HEK293 (cell line): ENCODE measurements around the gene VCL.

Experiments
- CTCF ChIA-PET: fragments of 350-600 bp; formaldehyde crosslinking; extraction: SDS; loops from one replicate; lab custom pipeline; 2021; ENCODE audit warnings: antibody characterized with exemption; lab: Yijun Ruan, JAX
- POLR2A ChIA-PET: fragments of 300-600 bp; formaldehyde crosslinking; extraction: SDS; loops from one replicate; lab custom pipeline; 2020; ENCODE audit warnings: antibody characterized with exemption, inconsistent platforms; lab: Yijun Ruan, JAX
- H3K27ac ChIP-seq: fragments of 200-500 bp; sonication (Bioruptor generic); 2 replicates; pipeline ENCODE4 v1.5.1; 2014; ENCODE audit warnings: low read depth, low read length, control low read depth, inconsistent platforms; ENCODE audit errors: extremely low read depth
- H3K36me3 ChIP-seq, 2 experiments: fragments of 200-500 bp in 1 of 2; sonication (Bioruptor generic) in 1 of 2; 1 replicate in 1 of 2; 2 replicates in 1 of 2; pipeline ENCODE4 v1.5.1; 2014 to 2017; ENCODE audit warnings: inconsistent platforms in 2 of 2, low read length in 2 of 2; ENCODE audit not compliant: control insufficient read depth in 2 of 2, insufficient read depth in 1 of 2
- H3K4me1 ChIP-seq: fragments of 200-500 bp; sonication (Bioruptor generic); 2 replicates; pipeline ENCODE4 v1.5.1; 2014; ENCODE audit warnings: mild to moderate bottlenecking, low read length, inconsistent platforms; ENCODE audit not compliant: control insufficient read depth, insufficient read depth
- H3K4me3 ChIP-seq: 2 replicates; pipeline ENCODE4 v1.5.1; 2011; ENCODE audit warnings: low read depth, mild to moderate bottlenecking, control low read depth, low read length, moderate library complexity
- H3K9me3 ChIP-seq: fragments of 200-500 bp; sonication (Bioruptor generic); 2 replicates; pipeline ENCODE4 v1.5.1; 2014; ENCODE audit warnings: low read depth, low read length, inconsistent platforms; ENCODE audit not compliant: control insufficient read depth, insufficient read depth
- EGR2 ChIP-seq: fragments of 450-650 bp; formaldehyde crosslinking; IDR thresholded peaks from 2 replicates; pipeline ENCODE4 v1.5.1; 2016; ENCODE audit warnings: low read depth, missing biosample characterization, missing genetic modification characterization
- HIC1 ChIP-seq: fragments of 450-650 bp; formaldehyde crosslinking; IDR thresholded peaks from 2 replicates; pipeline ENCODE4 v1.5.1; 2016; ENCODE audit warnings: missing biosample characterization, missing genetic modification characterization
- PRDM10 ChIP-seq: fragments of 450-650 bp; formaldehyde crosslinking; IDR thresholded peaks from 2 replicates; pipeline ENCODE4 v1.5.1; 2016; ENCODE audit warnings: missing biosample characterization, missing genetic modification characterization
- ZBTB21 ChIP-seq: fragments of 450-650 bp; formaldehyde crosslinking; IDR thresholded peaks from 2 replicates; pipeline ENCODE4 v1.5.1; 2017; ENCODE audit warnings: missing biosample characterization, missing genetic modification characterization
- ZBTB48 ChIP-seq: fragments of 450-650 bp; formaldehyde crosslinking; IDR thresholded peaks from 2 replicates; pipeline ENCODE4 v1.5.1; 2016; ENCODE audit warnings: missing biosample characterization, missing genetic modification characterization
- ZBTB7A ChIP-seq: fragments of 450-650 bp; formaldehyde crosslinking; IDR thresholded peaks from 2 replicates; pipeline ENCODE4 v1.5.1; 2016; ENCODE audit warnings: low read depth, missing biosample characterization, missing genetic modification characterization
- ZBTB8A ChIP-seq: fragments of 450-650 bp; formaldehyde crosslinking; IDR thresholded peaks from 2 replicates; pipeline ENCODE4 v1.5.1; 2016; ENCODE audit warnings: missing biosample characterization, missing genetic modification characterization
- ZFHX2 ChIP-seq: fragments of 450-650 bp; formaldehyde crosslinking; conservative IDR thresholded peaks from 2 replicates; pipeline ENCODE4 v1.5.1; 2016; ENCODE audit warnings: missing biosample characterization, missing genetic modification characterization
- ZNF155 ChIP-seq: fragments of 450-650 bp; formaldehyde crosslinking; IDR thresholded peaks from 2 replicates; pipeline ENCODE4 v1.5.1; 2016; ENCODE audit warnings: missing biosample characterization, missing genetic modification characterization
- ZNF2 ChIP-seq: fragments of 450-650 bp; formaldehyde crosslinking; IDR thresholded peaks from 2 replicates; pipeline ENCODE4 v1.5.1; 2016; ENCODE audit warnings: missing biosample characterization, missing genetic modification characterization
- ZNF223 ChIP-seq: fragments of 450-650 bp; formaldehyde crosslinking; IDR thresholded peaks from 2 replicates; pipeline ENCODE4 v1.5.1; 2016; ENCODE audit warnings: missing biosample characterization, missing genetic modification characterization
- ZNF302 ChIP-seq: fragments of 450-650 bp; formaldehyde crosslinking; IDR thresholded peaks from 2 replicates; pipeline ENCODE4 v1.5.1; 2016; ENCODE audit warnings: missing biosample characterization, missing genetic modification characterization, low read depth
- ZNF354C ChIP-seq: fragments of 450-650 bp; formaldehyde crosslinking; IDR thresholded peaks from 2 replicates; pipeline ENCODE4 v1.5.1; 2016; ENCODE audit warnings: missing biosample characterization, missing genetic modification characterization, low read depth, borderline replicate concordance
- ZNF37A ChIP-seq: fragments of 450-650 bp; IDR thresholded peaks from 2 replicates; pipeline ENCODE4 v1.5.1; 2018; ENCODE audit warnings: missing biosample characterization, missing genetic modification characterization
- ZNF449 ChIP-seq: fragments of 450-650 bp; formaldehyde crosslinking; IDR thresholded peaks from 2 replicates; pipeline ENCODE4 v1.5.1; 2017; ENCODE audit warnings: missing biosample characterization, mild to moderate bottlenecking, missing genetic modification characterization, moderate library complexity
- ZNF473 ChIP-seq: fragments of 450-650 bp; formaldehyde crosslinking; IDR thresholded peaks from 2 replicates; pipeline ENCODE4 v1.5.1; 2017; ENCODE audit warnings: missing biosample characterization, missing genetic modification characterization
- ZNF488 ChIP-seq: fragments of 450-650 bp; formaldehyde crosslinking; IDR thresholded peaks from 2 replicates; pipeline ENCODE4 v1.5.1; 2016; ENCODE audit warnings: missing biosample characterization, missing genetic modification characterization
- ZNF514 ChIP-seq: fragments of 450-650 bp; formaldehyde crosslinking; IDR thresholded peaks from 2 replicates; pipeline ENCODE4 v1.5.1; 2016; ENCODE audit warnings: missing biosample characterization, missing genetic modification characterization
- ZNF623 ChIP-seq: fragments of 450-650 bp; formaldehyde crosslinking; IDR thresholded peaks from 2 replicates; pipeline ENCODE4 v1.5.1; 2016; ENCODE audit warnings: missing biosample characterization, missing genetic modification characterization
- ZNF624 ChIP-seq: fragments of 450-650 bp; formaldehyde crosslinking; IDR thresholded peaks from 2 replicates; pipeline ENCODE4 v1.5.1; 2017; ENCODE audit warnings: missing biosample characterization, missing genetic modification characterization
- ZNF664 ChIP-seq: fragments of 450-650 bp; formaldehyde crosslinking; IDR thresholded peaks from 2 replicates; pipeline ENCODE4 v1.5.1; 2016; ENCODE audit warnings: missing biosample characterization, missing genetic modification characterization
- ZNF677 ChIP-seq: fragments of 450-650 bp; IDR thresholded peaks from 2 replicates; pipeline ENCODE4 v1.5.0; 2018; ENCODE audit warnings: missing biosample characterization, mild to moderate bottlenecking, missing genetic modification characterization, moderate library complexity
- ZNF837 ChIP-seq: fragments of 450-650 bp; formaldehyde crosslinking; IDR thresholded peaks from 2 replicates; pipeline ENCODE4 v1.5.1; 2016; ENCODE audit warnings: missing biosample characterization, missing genetic modification characterization
- ZNF843 ChIP-seq: fragments of 450-650 bp; formaldehyde crosslinking; IDR thresholded peaks from 2 replicates; pipeline ENCODE4 v1.5.1; 2016; ENCODE audit warnings: missing biosample characterization, missing genetic modification characterization

Gene VCL

GRCh38 chr10:73998623-73998928, 660 bp downstream of the VCL start:
- ChIA-PET POLR2A (interaction anchor here (0.9 to 3.7 kb wide), 8 partner anchors 13 to 92 kb away, joined by 3 to 22 read pairs (median 4); no protein-coding TSS in a partner anchor), CTCF (interaction anchor here (0.6 to 2.1 kb wide), 9 partner anchors 10 to 110 kb away, joined by 3 to 11 read pairs (median 4); no protein-coding TSS in a partner anchor)
- TF ChIP-seq ZNF843 (tag by site-specific recombination) (0 out of 2 replicates have a peak, but pooled peaks have one; percentile 10), PRDM10 (tag by site-specific recombination) (no peak; the same call in none of the 2 replicates), ZNF155 (tag by site-specific recombination) (no peak), ZNF449 (tag by site-specific recombination) (0 out of 2 replicates have a peak, but pooled peaks have one; percentile 9), ZNF837 (tag by site-specific recombination) (0 out of 2 replicates have a peak, but pooled peaks have one; percentile 59), ZFHX2 (tag by site-specific recombination) (peak; percentile 94), ZBTB48 (tag by site-specific recombination) (peak; percentile 93), EGR2 (tag by site-specific recombination) (peak; percentile 92; the same call in 1 of the 2 replicates)
- peaks cover 0 to 4% of the 10 kb centered on the region in 2 experiments; a peak in 2 of 3 replicates for H3K36me3 ChIP-seq
- peak overlapping the region; percentile 83 for H3K27ac ChIP-seq
- no peaks in the 10 kb centered on the region for H3K9me3 ChIP-seq
- peaks cover 4% of the 10 kb centered on the region; the same call in 1 of the 2 replicates for H3K4me1 ChIP-seq
- peak overlapping the region; percentile 95 for H3K4me3 ChIP-seq

GRCh38 chr10:73998929-73999691, 1.2 kb downstream of the VCL start:
- Histone ChIP-seq H3K9me3 (no peaks in the 10 kb centered on the region), H3K4me3 (peak overlapping the region; percentile 95), H3K27ac (peak overlapping the region; percentile 83), H3K4me1 (peaks cover 4% of the 10 kb centered on the region; the same call in 1 of the 2 replicates), H3K36me3 (peaks cover 0 to 4% of the 10 kb centered on the region in 2 experiments; a peak in 2 of 3 replicates)
- POLR2A ChIA-PET = interaction anchor here (0.6 to 3.7 kb wide), 16 partner anchors 10 to 112 kb away, joined by 3 to 22 read pairs (median 4); no protein-coding TSS in a partner anchor
- CTCF ChIA-PET = interaction anchor here (0.6 to 2.1 kb wide), 22 partner anchors 10 to 120 kb away, joined by 3 to 11 read pairs (median 3); no protein-coding TSS in a partner anchor
- no peak for TF ChIP-seq ZNF624
- TF ChIP-seq ZBTB7A (tag by site-specific recombination) = no peak
- no peak for TF ChIP-seq ZNF677 (tag by site-specific recombination)
- no peak; the same call in 1 of the 2 replicates for TF ChIP-seq ZNF623 (tag by site-specific recombination)
- peak; percentile 81 for TF ChIP-seq ZFHX2 (tag by site-specific recombination)
- TF ChIP-seq ZNF37A = no peak
- TF ChIP-seq HIC1 (tag by site-specific recombination) = 0 out of 2 replicates have a peak, but pooled peaks have one; percentile 50
- peak; percentile 15; the same call in 1 of the 2 replicates for TF ChIP-seq ZBTB21 (tag by site-specific recombination)
- no peak for TF ChIP-seq ZNF354C (tag by site-specific recombination)
- no peak for TF ChIP-seq ZNF223 (tag by site-specific recombination)
- no peak for TF ChIP-seq ZNF514
- TF ChIP-seq ZBTB8A (tag by site-specific recombination) = peak; percentile 55
- no peak for TF ChIP-seq ZNF488 (tag by site-specific recombination)
- TF ChIP-seq ZNF664 (tag by site-specific recombination) = no peak
- TF ChIP-seq ZNF2 (tag by site-specific recombination) = no peak
- TF ChIP-seq ZNF473 = no peak
- no peak for TF ChIP-seq ZNF302 (tag by site-specific recombination)
